Kidney capillary endothelial cell (primary cell): Measurements from ENCODE around the gene VPS26C.
"Not testable (repeated sequence)": the region's sequence is repeated elsewhere in the genome, so short reads cannot be mapped to it uniquely, and the experiment has no call there.

Source experiments
- DNase-seq: peaks from one replicate; pipeline ENCODE4 v3.0.0-alpha.2; 2018; ENCODE audit warnings: low spot score

VPS26C gene

GRCh38 chr21:37230632-37231248 lies 36.4 kb downstream of the VPS26C start:
- DNase-seq, result no peak

GRCh38 chr21:37228003-37228400 lies 39.1 kb downstream of the VPS26C start:
- DNase-seq, result no peak

- no peak for DNase-seq
These were observed 39.8 kb downstream of the VPS26C start for GRCh38 chr21:37227071-37228002.

- no peak for DNase-seq
These were observed 40.9 kb downstream of the VPS26C start for GRCh38 chr21:37226041-37226920.

GRCh38 chr21:37224861-37225839 lies 42.0 kb downstream of the VPS26C start:
- no peak for DNase-seq

GRCh38 chr21:37223804-37224345 lies 43.3 kb downstream of the VPS26C start:
- DNase-seq, result no peak

GRCh38 chr21:37222248-37222647 lies 44.9 kb downstream of the VPS26C start:
- DNase-seq, result not testable (repeated sequence)

GRCh38 chr21:37220981-37221664 lies 46.0 kb downstream of the VPS26C start:
- peak; percentile 99 for DNase-seq

- DNase-seq, result peak; percentile 85
These were observed 46.6 kb downstream of the VPS26C start for GRCh38 chr21:37220433-37220980.

GRCh38 chr21:37219761-37220432 lies 47.2 kb downstream of the VPS26C start:
- DNase-seq, result no peak

GRCh38 chr21:37214952-37215351 lies 52.2 kb downstream of the VPS26C start:
- DNase-seq, result no peak

GRCh38 chr21:37210799-37211198 lies 56.3 kb downstream of the VPS26C start:
- no peak for DNase-seq

- no peak for DNase-seq
These were observed 57.0 kb downstream of the VPS26C start for GRCh38 chr21:37210130-37210529.

- no peak for DNase-seq
These were observed 58.4 kb downstream of the VPS26C start for GRCh38 chr21:37208741-37209225.

- no peak for DNase-seq
These were observed 58.9 kb downstream of the VPS26C start for GRCh38 chr21:37208056-37208721.

- no peak for DNase-seq
These were observed 59.6 kb downstream of the VPS26C start for GRCh38 chr21:37207441-37208009.

- DNase-seq, result no peak
These were observed 60.6 kb downstream of the VPS26C start for GRCh38 chr21:37206496-37206895.

GRCh38 chr21:37204580-37204979 lies 62.6 kb downstream of the VPS26C start:
- no peak for DNase-seq
